Lung (tissue), 12 donors: Measurements from ENCODE around the gene OR6F1. TPM values are rescaled to one million over a fixed set of nuclear protein-coding genes. Genes with fewer than 3 reads are reported as not detected.
A peak's percentile ranks its signal among the peaks of the same experiment; 100 is the strongest.
"Not testable (repeated sequence)": the region's sequence is repeated elsewhere in the genome, so short reads cannot be mapped to it uniquely, and the experiment has no call there.

Experiments used
- ATAC-seq: fragments of 200-7000 bp; cut with Tn5 transposase; one replicate; pipeline ENCODE4 v1.9.1; 2020; ENCODE audit warnings: moderate number of reproducible peaks; ENCODE audit not compliant: insufficient read depth, low FRiP score
- DNase-seq, 3 donors: peaks; one replicate each; pipeline ENCODE4 v3.0.0-alpha.2; 2013 to 2017
- H3K27ac ChIP-seq, 2 donors: one replicate each; pipeline ENCODE4 v1.5.1; 2013; ENCODE audit warnings: mild to moderate bottlenecking in 2 of 2, moderate library complexity in 2 of 2, control low read depth in 1 of 2, inconsistent platforms in 1 of 2, low read depth in 1 of 2, low read length in 1 of 2
- H3K27me3 ChIP-seq, 3 donors: one replicate each; pipeline ENCODE4 v1.5.1; 2013; ENCODE audit warnings: low read length in 2 of 3; ENCODE audit not compliant: control insufficient read depth in 3 of 3, insufficient read depth in 3 of 3
- H3K36me3 ChIP-seq, 4 donors: one replicate each; pipeline ENCODE4 v1.5.1; 2013; ENCODE audit warnings: low read length in 4 of 4, mild to moderate bottlenecking in 1 of 4, moderate library complexity in 1 of 4; ENCODE audit not compliant: control insufficient read depth in 4 of 4, insufficient read depth in 4 of 4
- H3K4me1 ChIP-seq, 5 donors: one replicate each; pipeline ENCODE4 v1.5.1; 2013; ENCODE audit warnings: low read length in 5 of 5, mild to moderate bottlenecking in 2 of 5, moderate library complexity in 1 of 5; ENCODE audit not compliant: control insufficient read depth in 5 of 5, insufficient read depth in 5 of 5
- H3K4me3 ChIP-seq: one replicate; pipeline ENCODE4 v1.5.1; 2013; ENCODE audit warnings: mild to moderate bottlenecking, control low read depth, moderate library complexity
- H3K9ac ChIP-seq, 2 donors: one replicate each; pipeline ENCODE4 v1.5.1; 2013; ENCODE audit warnings: low read length in 2 of 2, control low read depth in 1 of 2; ENCODE audit not compliant: insufficient read depth in 1 of 2
- H3K9me3 ChIP-seq, 4 donors: one replicate each; pipeline ENCODE4 v1.5.1; 2013; ENCODE audit warnings: low read length in 3 of 4, mild to moderate bottlenecking in 1 of 4, moderate library complexity in 1 of 4; ENCODE audit not compliant: control insufficient read depth in 4 of 4, insufficient read depth in 3 of 4
- WGBS, 2 donors: extraction: QIAGEN DNeasy Blood & Tissue Kit; methylation state at CpG; one replicate each; pipeline ENCODE4 v1.1.7; 2013; 5-methylcytosine and 5-hydroxymethylcytosine counted together
- polyA plus RNA-seq, 2 donors: library from polyadenylated mRNA; stranded (reverse); fragments of 200-250 nt; gene quantifications; one replicate each; pipeline ENCODE4 v1.2.1, GENCODE V29; 2013
- total RNA-seq, 2 donors: library from RNA; depleted of rRNA in 1 of 2; stranded (reverse); fragments of >200 nt in 1 of 2; gene quantifications; one replicate each; pipeline ENCODE4 v1.2.1, GENCODE V29; 2014 to 2021
- TF ChIP-seq, protein P1 (sequence below): IDR thresholded peaks from 2 replicates; pipeline ENCODE4 v1.5.1; 2012; ENCODE audit warnings: mild to moderate bottlenecking; ENCODE audit errors: control extremely low read depth, extremely low read depth
- donor health status: control.
- donor health status: control.
- donor health status: Bipolar disorder and iron deficiency.
- donor health status: healthy.
- donor health status: DM: yes; HTN: yes; CAD: no.

The OR6F1 gene
- total and polyA plus RNA-seq, 4 donors = not detected

DNA sequence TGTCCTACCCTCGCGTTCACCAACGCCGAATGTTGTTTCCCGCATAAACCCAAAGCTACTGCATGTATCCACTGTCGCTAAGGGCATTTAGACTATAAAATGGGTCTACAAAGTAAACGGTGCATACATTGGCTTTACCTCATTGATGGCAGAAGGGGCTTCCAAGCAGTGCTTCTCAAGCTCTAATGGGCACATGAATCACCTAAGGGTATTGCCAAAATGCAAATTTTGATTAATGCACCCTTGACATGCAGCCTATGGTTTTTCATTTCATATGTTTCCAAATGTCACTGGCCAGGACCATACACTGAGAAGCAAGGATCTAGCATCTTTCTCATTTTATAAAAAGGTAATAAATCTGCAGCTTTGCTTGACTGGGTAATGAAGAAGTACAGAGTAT is 2.7 kb downstream of the OR6F1 start:
- Histone ChIP-seq H3K36me3 (no peaks in the 10 kb centered on the region), H3K4me3 (no peak overlapping the region), H3K9ac (no peak overlapping the region), H3K27ac (no peak overlapping the region), H3K9me3 (peaks cover 0 to 4% (median 0%) of the 10 kb centered on the region in 4 donors), H3K27me3 (no peaks in the 10 kb centered on the region), H3K4me1 (no peaks in the 10 kb centered on the region)
- DNase-seq (no peak), ATAC-seq (no peak)
- TF ChIP-seq, protein P1, sequence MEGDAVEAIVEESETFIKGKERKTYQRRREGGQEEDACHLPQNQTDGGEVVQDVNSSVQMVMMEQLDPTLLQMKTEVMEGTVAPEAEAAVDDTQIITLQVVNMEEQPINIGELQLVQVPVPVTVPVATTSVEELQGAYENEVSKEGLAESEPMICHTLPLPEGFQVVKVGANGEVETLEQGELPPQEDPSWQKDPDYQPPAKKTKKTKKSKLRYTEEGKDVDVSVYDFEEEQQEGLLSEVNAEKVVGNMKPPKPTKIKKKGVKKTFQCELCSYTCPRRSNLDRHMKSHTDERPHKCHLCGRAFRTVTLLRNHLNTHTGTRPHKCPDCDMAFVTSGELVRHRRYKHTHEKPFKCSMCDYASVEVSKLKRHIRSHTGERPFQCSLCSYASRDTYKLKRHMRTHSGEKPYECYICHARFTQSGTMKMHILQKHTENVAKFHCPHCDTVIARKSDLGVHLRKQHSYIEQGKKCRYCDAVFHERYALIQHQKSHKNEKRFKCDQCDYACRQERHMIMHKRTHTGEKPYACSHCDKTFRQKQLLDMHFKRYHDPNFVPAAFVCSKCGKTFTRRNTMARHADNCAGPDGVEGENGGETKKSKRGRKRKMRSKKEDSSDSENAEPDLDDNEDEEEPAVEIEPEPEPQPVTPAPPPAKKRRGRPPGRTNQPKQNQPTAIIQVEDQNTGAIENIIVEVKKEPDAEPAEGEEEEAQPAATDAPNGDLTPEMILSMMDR = no peak
- 93 to 94% methylated on average over 7 of the region's 7 CpGs for WGBS, 2 donors

DNA sequence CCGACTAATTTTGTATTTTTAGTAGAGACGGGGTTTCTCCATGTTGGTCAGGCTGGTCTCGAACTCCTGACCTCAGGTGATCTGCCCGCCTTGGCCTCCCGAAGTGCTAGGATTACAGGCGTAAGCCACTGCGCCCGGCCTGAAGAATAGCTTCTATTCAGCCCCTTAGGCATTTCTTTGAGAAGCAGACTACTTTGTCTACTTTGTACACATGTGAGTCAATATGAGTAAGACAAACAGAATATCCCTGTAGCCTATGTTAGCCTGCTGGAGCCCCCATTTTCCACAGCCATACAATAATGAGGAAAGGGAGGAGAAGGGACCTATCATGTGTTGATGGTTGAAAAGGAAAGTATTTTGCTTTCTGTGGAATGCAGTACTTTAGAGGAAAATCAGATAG is 5.8 kb downstream of the OR6F1 start:
- H3K27me3 ChIP-seq, H3K4me1 ChIP-seq, ATAC-seq, H3K36me3 ChIP-seq, DNase-seq, H3K9me3 ChIP-seq, H3K27ac ChIP-seq, H3K9ac ChIP-seq, H3K4me3 ChIP-seq: not testable (repeated sequence)
- WGBS, 2 donors = 93 to 95% methylated on average over 8 of the region's 8 CpGs

DNA sequence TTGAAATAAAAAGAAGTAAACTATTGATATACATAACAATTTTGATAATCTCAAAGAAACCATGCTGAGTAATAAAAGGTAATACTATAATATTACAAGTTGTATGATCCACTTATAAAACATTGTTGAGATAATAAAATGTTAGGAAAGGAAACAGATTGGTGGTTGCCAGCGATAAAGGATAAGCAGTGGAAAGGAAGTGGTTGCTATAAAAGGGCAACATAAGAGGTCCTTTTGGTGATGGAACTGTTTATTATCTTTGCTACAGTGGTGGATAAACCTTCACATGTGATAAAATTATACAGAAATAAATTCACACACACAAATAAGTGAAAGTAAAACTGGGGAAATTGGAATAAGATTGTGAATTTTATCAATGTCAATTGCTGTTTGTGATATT is 15.1 kb downstream of the OR6F1 start:
- no peak overlapping the region for H3K9ac ChIP-seq
- WGBS, 2 donors = 27 to 39% methylated on average over 1 of the region's 1 CpG
- H3K9me3 ChIP-seq = peaks cover 0 to 12% (median 0%) of the 10 kb centered on the region in 4 donors
- no peaks in the 10 kb centered on the region for H3K4me1 ChIP-seq
- H3K27me3 ChIP-seq = no peaks in the 10 kb centered on the region
- DNase-seq = no peak
- TF ChIP-seq, protein P1 = no peak
- no peak overlapping the region for H3K4me3 ChIP-seq
- H3K27ac ChIP-seq = no peak overlapping the region
- H3K36me3 ChIP-seq = no peaks in the 10 kb centered on the region
- no peak for ATAC-seq

GRCh38 chr1:247681288-247681897 is 35.1 kb downstream of the OR6F1 start:
- Histone ChIP-seq H3K9me3 (no peaks in the 10 kb centered on the region), H3K9ac (no peak overlapping the region), H3K4me1 (no peaks in the 10 kb centered on the region), H3K27me3 (no peaks in the 10 kb centered on the region), H3K36me3 (no peaks in the 10 kb centered on the region), H3K4me3 (no peak overlapping the region), H3K27ac (no peak overlapping the region)
- TF ChIP-seq, protein P1 = no peak
- 33 to 39% methylated on average over 7 of the region's 7 CpGs for WGBS, 2 donors
- ATAC-seq (no peak), DNase-seq (peak; percentile 15 to 40 (median 21))
